ENCODE data around the gene NT5C3A. TPM values are rescaled to one million over a fixed set of nuclear protein-coding genes. Genes with fewer than 3 reads are reported as not detected.

Gene NT5C3A
- total RNA-seq, 6 experiments from 2014 or later: 15.3 to 19.4 (median 16.4) TPM

- Mint-ChIP-seq H3K27me3 (ENCODE audit: insufficient read depth) (no peaks in the 10 kb centered on the region; the same call in 1 of the 2 replicates), H3K4me1 (ENCODE audit: low read depth) (peaks cover 24% of the 10 kb centered on the region), H3K4me3 (no peak overlapping the region), H3K36me3 (ENCODE audit: low read depth) (no peaks in the 10 kb centered on the region), H3K27ac (no peak overlapping the region), H3K9me3 (no peaks in the 10 kb centered on the region)
- no peak for TF ChIP-seq CTCF (IDR thresholded peaks at IDR 0.05)
- DNase-seq: no peak
Measured at GRCh38 chr7:33087356-33087755, 24.8 kb upstream of the NT5C3A start.

- no peak for TF ChIP-seq CTCF (IDR thresholded peaks at IDR 0.05)
- Mint-ChIP-seq H3K9me3 (no peaks in the 10 kb centered on the region), H3K4me1 (ENCODE audit: low read depth) (peaks cover 22% of the 10 kb centered on the region; the same call in 1 of the 2 replicates), H3K27ac (no peak overlapping the region), H3K4me3 (no peak overlapping the region), H3K27me3 (ENCODE audit: insufficient read depth) (peaks cover 7% of the 10 kb centered on the region), H3K36me3 (ENCODE audit: low read depth) (no peaks in the 10 kb centered on the region)
- DNase-seq: no peak
Measured at GRCh38 chr7:33079763-33080690, 17.5 kb upstream of the NT5C3A start.

GRCh38 chr7:33079096-33079495, 16.5 kb upstream of the NT5C3A start:
- no peak for DNase-seq
- Mint-ChIP-seq H3K4me1 (ENCODE audit: low read depth) (peaks cover 22% of the 10 kb centered on the region; the same call in 1 of the 2 replicates), H3K4me3 (no peak overlapping the region), H3K27me3 (ENCODE audit: insufficient read depth) (peaks cover 7% of the 10 kb centered on the region), H3K9me3 (no peaks in the 10 kb centered on the region), H3K27ac (no peak overlapping the region), H3K36me3 (ENCODE audit: low read depth) (no peaks in the 10 kb centered on the region)
- TF ChIP-seq CTCF (IDR thresholded peaks at IDR 0.05): no peak

- no peak for TF ChIP-seq CTCF (IDR thresholded peaks at IDR 0.05)
- H3K4me1 Mint-ChIP-seq (ENCODE audit: low read depth): peaks cover 40% of the 10 kb centered on the region
- H3K9me3 Mint-ChIP-seq: no peaks in the 10 kb centered on the region
- H3K4me3 Mint-ChIP-seq: no peak overlapping the region
- no peak for DNase-seq
- H3K27ac Mint-ChIP-seq: no peak overlapping the region
- H3K27me3 Mint-ChIP-seq (ENCODE audit: insufficient read depth): peaks cover 7% of the 10 kb centered on the region
- 0 out of 2 replicates have a peak, but pooled peaks cover 1% of the 10 kb centered on the region for H3K36me3 Mint-ChIP-seq (ENCODE audit: low read depth)
Measured at GRCh38 chr7:33076737-33077136, 14.2 kb upstream of the NT5C3A start.

- no peak for DNase-seq
- Mint-ChIP-seq H3K36me3 (ENCODE audit: low read depth) (0 out of 2 replicates have a peak, but pooled peaks cover 7% of the 10 kb centered on the region), H3K27ac (no peak overlapping the region), H3K4me3 (no peak overlapping the region), H3K4me1 (ENCODE audit: low read depth) (peaks cover 45% of the 10 kb centered on the region), H3K9me3 (no peaks in the 10 kb centered on the region), H3K27me3 (ENCODE audit: insufficient read depth) (peaks cover 7% of the 10 kb centered on the region)
- TF ChIP-seq CTCF (IDR thresholded peaks at IDR 0.05): no peak
Measured at GRCh38 chr7:33075818-33076518, 13.4 kb upstream of the NT5C3A start.
